ENCODE results near the gene SSTR5. TPM values are rescaled to one million over a fixed set of nuclear protein-coding genes. Genes with fewer than 3 reads are reported as not detected.

SSTR5 gene
- total RNA-seq, 2 donors from 2014 or later = 2.3 TPM; not detected in 1

- intact Hi-C loops (cut with DNase I) = no loop called here
- H3K36me3 ChIP-seq (replicated peaks in 1 of 2; ENCODE audit: insufficient read depth in 1 of 2, low read depth in 2 of 2) = no peaks in the 10 kb centered on the region
- no peak overlapping the region for H3K27ac ChIP-seq
- TF ChIP-seq POLR2A (IDR thresholded peaks at IDR 0.05) = no peak
- no peak for TF ChIP-seq CTCF (IDR thresholded peaks at IDR 0.05)
- DNase-seq = no peak
- H3K27me3 ChIP-seq = peaks cover 0 to 7% of the 10 kb centered on the region in 2 donors
- H3K4me3 ChIP-seq = no peak overlapping the region
- no peaks in the 10 kb centered on the region for H3K9me3 ChIP-seq
- no peak for ATAC-seq
- peaks cover 12% of the 10 kb centered on the region for H3K4me1 ChIP-seq
- 64 to 70% methylated on average over 14 to 26 of the region's 26 CpGs for WGBS, 2 donors
Measured at GRCh38 chr16:1112506-1113184, 40.1 kb downstream of the SSTR5 start.

GRCh38 chr16:1113489-1113888 lies 40.9 kb downstream of the SSTR5 start:
- H3K27me3 ChIP-seq = peaks cover 0 to 3% of the 10 kb centered on the region in 2 donors
- intact Hi-C loops (cut with DNase I) = no loop called here
- WGBS, 2 donors = 39 to 60% methylated on average over 2 to 14 of the region's 16 CpGs

GRCh38 chr16:1113889-1114526 lies 41.5 kb downstream of the SSTR5 start:
- DNase-seq = no peak
- Histone ChIP-seq H3K4me3 (no peak overlapping the region), H3K9me3 (no peaks in the 10 kb centered on the region), H3K36me3 (replicated peaks in 1 of 2; ENCODE audit: insufficient read depth in 1 of 2, low read depth in 2 of 2) (no peaks in the 10 kb centered on the region), H3K4me1 (peaks cover 3% of the 10 kb centered on the region), H3K27ac (no peak overlapping the region), H3K27me3 (peaks cover 0 to 2% of the 10 kb centered on the region in 2 donors)
- intact Hi-C loops (cut with DNase I) = no loop called here
- no peak for TF ChIP-seq CTCF (IDR thresholded peaks at IDR 0.05)
- TF ChIP-seq POLR2A (IDR thresholded peaks at IDR 0.05) = no peak
- no peak for ATAC-seq
- 66 to 79% methylated on average over 12 to 13 of the region's 15 CpGs for WGBS, 2 donors

More at GRCh38 chr16:1113489-1113888, 40.9 kb downstream of the SSTR5 start:
- no peak for TF ChIP-seq POLR2A (IDR thresholded peaks at IDR 0.05)
- Histone ChIP-seq H3K27ac (no peak overlapping the region), H3K4me3 (no peak overlapping the region), H3K4me1 (peaks cover 9% of the 10 kb centered on the region), H3K9me3 (no peaks in the 10 kb centered on the region), H3K36me3 (replicated peaks in 1 of 2; ENCODE audit: insufficient read depth in 1 of 2, low read depth in 2 of 2) (no peaks in the 10 kb centered on the region)
- ATAC-seq = no peak
- DNase-seq = no peak

- H3K27me3 ChIP-seq = peaks cover 0 to 3% of the 10 kb centered on the region in 2 donors
- no peaks in the 10 kb centered on the region for H3K36me3 ChIP-seq (replicated peaks in 1 of 2; ENCODE audit: insufficient read depth in 1 of 2, low read depth in 2 of 2)
- H3K4me3 ChIP-seq = no peak overlapping the region
- no peak overlapping the region for H3K27ac ChIP-seq
- intact Hi-C loops (cut with DNase I) = no loop called here
- DNase-seq = no peak
- no peaks in the 10 kb centered on the region for H3K4me1 ChIP-seq
- no peak for ATAC-seq
- 64 to 80% methylated on average over 2 to 15 of the region's 16 CpGs for WGBS, 2 donors
- H3K9me3 ChIP-seq = no peaks in the 10 kb centered on the region
- TF ChIP-seq CTCF (IDR thresholded peaks at IDR 0.05) (no peak), POLR2A (IDR thresholded peaks at IDR 0.05) (no peak)
Measured at GRCh38 chr16:1116693-1117077, 44.1 kb downstream of the SSTR5 start.

- TF ChIP-seq CTCF (IDR thresholded peaks at IDR 0.05) (no peak), POLR2A (IDR thresholded peaks at IDR 0.05) (no peak)
- intact Hi-C loops (cut with DNase I) = no loop called here
- H3K36me3 ChIP-seq (replicated peaks in 1 of 2; ENCODE audit: insufficient read depth in 1 of 2, low read depth in 2 of 2) = no peaks in the 10 kb centered on the region
- no peak overlapping the region for H3K4me3 ChIP-seq
- ATAC-seq (no peak), DNase-seq (no peak)
- peaks cover 0 to 3% of the 10 kb centered on the region in 2 donors for H3K27me3 ChIP-seq
- no peak overlapping the region for H3K27ac ChIP-seq
- no peaks in the 10 kb centered on the region for H3K4me1 ChIP-seq
- WGBS, 2 donors = 50 to 56% methylated on average over 3 to 26 of the region's 34 CpGs
- no peaks in the 10 kb centered on the region for H3K9me3 ChIP-seq
Measured at GRCh38 chr16:1117176-1117900, 44.8 kb downstream of the SSTR5 start.
